DND-41 (cell line): ENCODE results near the gene UNC13B.

Experiments
- CTCF ChIP-seq: IDR thresholded peaks from 2 replicates; pipeline ENCODE4 v1.5.1; 2012; ENCODE audit warnings: borderline replicate concordance, low read length, moderate library complexity, mild to moderate bottlenecking; ENCODE audit not compliant: poor library complexity, severe bottlenecking; ENCODE audit errors: extremely low read depth
- EZH2 ChIP-seq: IDR thresholded peaks from 3 replicates; pipeline ENCODE4 v1.6.1; 2012; ENCODE audit warnings: borderline replicate concordance, low read depth, mild to moderate bottlenecking, moderate library complexity, low read length, inconsistent platforms; ENCODE audit not compliant: severe bottlenecking

GRCh38 chr9:35172878-35173277, 11.1 kb downstream of the UNC13B start:
- TF ChIP-seq EZH2 = no peak
- no peak for TF ChIP-seq CTCF
